Astrocyte (in vitro differentiated cells and primary cell): Measurements from ENCODE around the gene MAN1A1.

ENCODE experiments used
- EZH2 ChIP-seq: IDR thresholded peaks from 2 replicates; pipeline ENCODE4 v1.6.1; 2012; ENCODE audit warnings: mild to moderate bottlenecking, low read length, inconsistent platforms; ENCODE audit not compliant: insufficient read depth
- TF ChIP-seq, protein P1 (sequence below): IDR thresholded peaks from 2 replicates; pipeline ENCODE4 v1.5.1; 2011; ENCODE audit warnings: low read depth, mild to moderate bottlenecking, inconsistent platforms, low read length, moderate library complexity; ENCODE audit not compliant: insufficient read depth

DNA sequence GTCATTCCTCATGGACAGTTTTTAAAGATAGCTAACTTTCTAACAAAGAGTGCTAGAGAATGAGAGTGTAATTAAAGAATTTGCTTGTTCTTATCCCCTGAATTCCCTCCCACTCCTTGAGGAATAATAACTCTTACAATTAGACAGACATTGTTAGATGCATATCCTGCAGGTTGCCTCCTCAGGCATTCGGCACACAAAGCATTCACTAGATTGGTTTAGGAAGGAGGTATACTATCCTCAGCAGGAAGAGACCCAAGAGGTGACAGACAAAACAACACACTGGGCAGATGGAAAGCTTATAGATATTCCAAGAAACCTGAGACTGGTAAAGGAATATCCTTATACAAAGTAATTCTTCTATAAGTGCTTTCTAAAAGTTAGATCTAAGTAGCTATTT, 162.0 kb downstream of the MAN1A1 start:
- TF ChIP-seq, protein P1, sequence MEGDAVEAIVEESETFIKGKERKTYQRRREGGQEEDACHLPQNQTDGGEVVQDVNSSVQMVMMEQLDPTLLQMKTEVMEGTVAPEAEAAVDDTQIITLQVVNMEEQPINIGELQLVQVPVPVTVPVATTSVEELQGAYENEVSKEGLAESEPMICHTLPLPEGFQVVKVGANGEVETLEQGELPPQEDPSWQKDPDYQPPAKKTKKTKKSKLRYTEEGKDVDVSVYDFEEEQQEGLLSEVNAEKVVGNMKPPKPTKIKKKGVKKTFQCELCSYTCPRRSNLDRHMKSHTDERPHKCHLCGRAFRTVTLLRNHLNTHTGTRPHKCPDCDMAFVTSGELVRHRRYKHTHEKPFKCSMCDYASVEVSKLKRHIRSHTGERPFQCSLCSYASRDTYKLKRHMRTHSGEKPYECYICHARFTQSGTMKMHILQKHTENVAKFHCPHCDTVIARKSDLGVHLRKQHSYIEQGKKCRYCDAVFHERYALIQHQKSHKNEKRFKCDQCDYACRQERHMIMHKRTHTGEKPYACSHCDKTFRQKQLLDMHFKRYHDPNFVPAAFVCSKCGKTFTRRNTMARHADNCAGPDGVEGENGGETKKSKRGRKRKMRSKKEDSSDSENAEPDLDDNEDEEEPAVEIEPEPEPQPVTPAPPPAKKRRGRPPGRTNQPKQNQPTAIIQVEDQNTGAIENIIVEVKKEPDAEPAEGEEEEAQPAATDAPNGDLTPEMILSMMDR: no peak
- TF ChIP-seq EZH2: no peak
